VCaP (cell line): Measurements from ENCODE around the gene HSD17B13.
A peak's percentile ranks its signal among the peaks of the same experiment; 100 is the strongest.
"Not testable (repeated sequence)": the region's sequence is repeated elsewhere in the genome, so short reads cannot be mapped to it uniquely, and the experiment has no call there.

Experiments
- H3K27ac ChIP-seq: fragments of 450-650 bp; 2 replicates; pipeline ENCODE4 v1.5.1; 2017
- CTCF ChIP-seq: fragments of 450-650 bp; conservative IDR thresholded peaks from 2 replicates; pipeline ENCODE4 v1.5.1; 2017; ENCODE audit warnings: mild to moderate bottlenecking, moderate library complexity

HSD17B13 gene

GRCh38 chr4:87356832-87357526, 34.3 kb upstream of the HSD17B13 start:
- H3K27ac ChIP-seq: peak overlapping the region; percentile 8; the same call in 1 of the 2 replicates
- no peak for TF ChIP-seq CTCF

GRCh38 chr4:87354168-87355102, 31.8 kb upstream of the HSD17B13 start:
- no peak overlapping the region for H3K27ac ChIP-seq
- no peak for TF ChIP-seq CTCF

GRCh38 chr4:87353592-87353991, 30.9 kb upstream of the HSD17B13 start:
- peak; percentile 84 for TF ChIP-seq CTCF
- H3K27ac ChIP-seq: no peak overlapping the region

GRCh38 chr4:87345139-87345538, 22.5 kb upstream of the HSD17B13 start:
- H3K27ac ChIP-seq: no peak overlapping the region
- no peak for TF ChIP-seq CTCF

- TF ChIP-seq CTCF: no peak
- no peak overlapping the region for H3K27ac ChIP-seq
Observed at GRCh38 chr4:87342872-87343271, 20.2 kb upstream of the HSD17B13 start.

- not testable (repeated sequence) for H3K27ac ChIP-seq
Observed at GRCh38 chr4:87341954-87342635, 19.4 kb upstream of the HSD17B13 start.

- no peak for TF ChIP-seq CTCF
- no peak overlapping the region for H3K27ac ChIP-seq
Observed at GRCh38 chr4:87339440-87339839, 16.8 kb upstream of the HSD17B13 start.
